Measurements from ENCODE around the gene XBP1. TPM values are rescaled to one million over a fixed set of nuclear protein-coding genes. Genes with fewer than 3 reads are reported as not detected.
"Not testable (repeated sequence)": the region's sequence is repeated elsewhere in the genome, so short reads cannot be mapped to it uniquely, and the experiment has no call there.

The XBP1 gene
- 180 TPM for total RNA-seq
- long read RNA-seq, transcript XBP1-204 (5 exons, 1,690 nt), result minor isoform, 9 of 292 reads
- long read RNA-seq, transcript XBP1-206 (2 exons, 2,173 nt), result minor isoform, 7 of 292 reads
- long read RNA-seq, transcript XBP1-201 (5 exons, 1,850 nt), result major isoform, 252 of 292 reads
- long read RNA-seq, transcript XBP1-203 (5 exons, 1,824 nt), result minor isoform, 5 of 292 reads
- long read RNA-seq, partial matches to known transcripts, result 11 of 292 reads
- long read RNA-seq, other reads (novel, unspliced or antisense), result 8 of 292 reads

- peak; percentile 99 for DNase-seq (ENCODE audit: low spot score)
Measured at GRCh38 chr22:28800308-28801041, at the start of gene XBP1. Gene XBP1 (minus strand): TSS chr22:28800569.

- no peak for DNase-seq (ENCODE audit: low spot score)
Measured at GRCh38 chr22:28846994-28847393, 46.6 kb upstream of the XBP1 start.

- not testable (repeated sequence) for DNase-seq (ENCODE audit: low spot score)
Measured at GRCh38 chr22:28844277-28844676, 43.9 kb upstream of the XBP1 start.

GRCh38 chr22:28843633-28844032 lies 43.3 kb upstream of the XBP1 start:
- no peak for DNase-seq (ENCODE audit: low spot score)

- DNase-seq (ENCODE audit: low spot score), result no peak
Measured at GRCh38 chr22:28841111-28841510, 40.7 kb upstream of the XBP1 start.

GRCh38 chr22:28838971-28839370 lies 38.6 kb upstream of the XBP1 start:
- DNase-seq (ENCODE audit: low spot score), result no peak

- DNase-seq (ENCODE audit: low spot score), result no peak
Measured at GRCh38 chr22:28837640-28838039, 37.3 kb upstream of the XBP1 start.

GRCh38 chr22:28835630-28836189 lies 35.3 kb upstream of the XBP1 start:
- DNase-seq (ENCODE audit: low spot score), result no peak

- DNase-seq (ENCODE audit: low spot score), result no peak
Measured at GRCh38 chr22:28833276-28833923, 33.0 kb upstream of the XBP1 start.

- no peak for DNase-seq (ENCODE audit: low spot score)
Measured at GRCh38 chr22:28832731-28833130, 32.4 kb upstream of the XBP1 start.

GRCh38 chr22:28831140-28832072 lies 31.0 kb upstream of the XBP1 start:
- DNase-seq (ENCODE audit: low spot score), result no peak

GRCh38 chr22:28830441-28830840 lies 30.1 kb upstream of the XBP1 start:
- no peak for DNase-seq (ENCODE audit: low spot score)

- no peak for DNase-seq (ENCODE audit: low spot score)
Measured at GRCh38 chr22:28829358-28830181, 29.2 kb upstream of the XBP1 start.

- DNase-seq (ENCODE audit: low spot score), result no peak
Measured at GRCh38 chr22:28826921-28827320, 26.6 kb upstream of the XBP1 start.

- DNase-seq (ENCODE audit: low spot score), result not testable (repeated sequence)
Measured at GRCh38 chr22:28826430-28826829, 26.1 kb upstream of the XBP1 start.

- not testable (repeated sequence) for DNase-seq (ENCODE audit: low spot score)
Measured at GRCh38 chr22:28824455-28824854, 24.1 kb upstream of the XBP1 start.

- no peak for DNase-seq (ENCODE audit: low spot score)
Measured at GRCh38 chr22:28822930-28823551, 22.7 kb upstream of the XBP1 start.

GRCh38 chr22:28821452-28821851 lies 21.1 kb upstream of the XBP1 start:
- no peak for DNase-seq (ENCODE audit: low spot score)

- no peak for DNase-seq (ENCODE audit: low spot score)
Measured at GRCh38 chr22:28820885-28821284, 20.5 kb upstream of the XBP1 start.

All from mesenteric fat pad (tissue), 1 donor.